ENCODE measurements around the gene PTPRN2. TPM values are rescaled to one million over a fixed set of nuclear protein-coding genes. Genes with fewer than 3 reads are reported as not detected.
A peak's percentile ranks its signal among the peaks of the same experiment; 100 is the strongest.

Gene PTPRN2
- total and polyA plus RNA-seq, 2 of the 13 experiments (the other 11 are each of a cell fraction or from before 2014, with no cell fraction given): 2.5 to 24.2 TPM

DNA sequence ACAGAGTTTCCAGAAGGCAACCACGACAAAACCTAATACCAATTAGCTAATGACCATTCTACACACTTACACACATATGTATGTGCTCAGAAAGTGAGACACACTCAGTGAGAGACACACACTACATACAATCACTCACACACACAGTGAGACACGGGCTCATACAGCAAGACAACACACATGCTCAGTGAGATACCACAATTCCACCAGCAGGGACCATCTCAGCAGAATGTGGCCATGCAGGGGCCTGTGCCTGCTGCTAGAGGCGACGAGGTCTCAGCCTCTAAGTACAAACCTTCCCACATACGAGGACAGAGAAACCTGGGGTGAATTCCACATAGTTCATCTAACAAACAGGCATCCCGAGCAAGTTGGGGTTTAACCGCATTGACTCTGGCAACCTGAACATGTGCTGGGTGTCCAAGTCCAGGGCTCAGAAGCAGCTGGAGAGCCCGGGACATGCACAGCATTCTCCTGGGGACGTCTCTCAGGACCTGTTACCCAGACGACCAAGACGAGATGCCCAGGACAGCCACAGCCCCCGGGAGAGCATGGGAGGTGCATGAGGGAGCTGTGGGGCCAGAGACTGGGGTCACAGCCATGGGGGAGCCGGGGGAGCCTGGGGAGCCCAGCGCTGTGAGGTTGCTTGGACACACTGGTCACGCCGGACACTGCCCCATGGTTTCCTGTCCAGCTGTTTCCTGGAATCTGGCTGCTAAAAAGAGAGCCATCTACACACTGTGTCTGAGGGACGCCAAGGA lies 523.6 kb downstream of the PTPRN2 start:
- Histone ChIP-seq H3K4me1 (ENCODE audit: insufficient read depth, low read length) (no peaks in the 10 kb centered on the region), H2AFZ (ENCODE audit: low read length) (no peak overlapping the region), H3K27ac (ENCODE audit: extremely low read length, insufficient read depth, low read length) (no peak overlapping the region), H3K9me3 (ENCODE audit: low read length) (no peaks in the 10 kb centered on the region), H3K36me3 (replicated peaks in 1 of 2; ENCODE audit: control insufficient read depth in 1 of 2, insufficient read depth in 2 of 2, low read length in 2 of 2) (no peaks in the 10 kb centered on the region), H3K79me2 (ENCODE audit: insufficient read depth, low read length) (no peaks in the 10 kb centered on the region), H4K20me1 (ENCODE audit: insufficient read depth, low read length) (no peaks in the 10 kb centered on the region; the same call in 1 of the 2 replicates), H3K27me3 (ENCODE audit: control insufficient read depth in 1 of 2, insufficient read depth in 2 of 2, low read length in 2 of 2) (no peaks in the 10 kb centered on the region), H3K9ac (ENCODE audit: insufficient read depth, low read depth, low read length) (no peak overlapping the region), H3K4me2 (ENCODE audit: low read depth, low read length) (no peak overlapping the region), H3K4me3 (replicated peaks in 1 of 3; ENCODE audit: insufficient read depth in 1 of 3, low read depth in 2 of 3, low read length in 3 of 3) (no peak overlapping the region)
- POLR2A ChIA-PET: no interaction called here
- 67% methylated on average over 7 of the region's 17 CpGs for whole genome bisulfite sequencing (ENCODE audit: low lambda C conversion rate)
- TF ChIP-seq, protein P1, sequence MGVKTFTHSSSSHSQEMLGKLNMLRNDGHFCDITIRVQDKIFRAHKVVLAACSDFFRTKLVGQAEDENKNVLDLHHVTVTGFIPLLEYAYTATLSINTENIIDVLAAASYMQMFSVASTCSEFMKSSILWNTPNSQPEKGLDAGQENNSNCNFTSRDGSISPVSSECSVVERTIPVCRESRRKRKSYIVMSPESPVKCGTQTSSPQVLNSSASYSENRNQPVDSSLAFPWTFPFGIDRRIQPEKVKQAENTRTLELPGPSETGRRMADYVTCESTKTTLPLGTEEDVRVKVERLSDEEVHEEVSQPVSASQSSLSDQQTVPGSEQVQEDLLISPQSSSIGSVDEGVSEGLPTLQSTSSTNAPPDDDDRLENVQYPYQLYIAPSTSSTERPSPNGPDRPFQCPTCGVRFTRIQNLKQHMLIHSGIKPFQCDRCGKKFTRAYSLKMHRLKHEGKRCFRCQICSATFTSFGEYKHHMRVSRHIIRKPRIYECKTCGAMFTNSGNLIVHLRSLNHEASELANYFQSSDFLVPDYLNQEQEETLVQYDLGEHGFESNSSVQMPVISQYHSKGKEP (CRISPR knock-in tag; IDR thresholded peaks at IDR 0.05): no peak
- in situ Hi-C loops (cut with HindIII; ENCODE audit: extremely low pct_ligation_motif_present, low pct_unique_long_range_greater_than_20kb): loop anchor here (25.0 kb wide), 1 partner anchor 298 kb away; no protein-coding TSS in a partner anchor
- peak; percentile 60 for ATAC-seq
- CTCF ChIA-PET (ENCODE audit: low intra/inter-chr PET ratio, low total read pairs): no interaction called here
- intact Hi-C loops (cut with micrococcal nuclease; ENCODE audit: unreplicated experiment): no loop called here
- no peak for FAIRE-seq
- no peak for DNase-seq (ENCODE audit: low spot score)
- no TSS peak for BruUV-seq (replicated peaks)

DNA sequence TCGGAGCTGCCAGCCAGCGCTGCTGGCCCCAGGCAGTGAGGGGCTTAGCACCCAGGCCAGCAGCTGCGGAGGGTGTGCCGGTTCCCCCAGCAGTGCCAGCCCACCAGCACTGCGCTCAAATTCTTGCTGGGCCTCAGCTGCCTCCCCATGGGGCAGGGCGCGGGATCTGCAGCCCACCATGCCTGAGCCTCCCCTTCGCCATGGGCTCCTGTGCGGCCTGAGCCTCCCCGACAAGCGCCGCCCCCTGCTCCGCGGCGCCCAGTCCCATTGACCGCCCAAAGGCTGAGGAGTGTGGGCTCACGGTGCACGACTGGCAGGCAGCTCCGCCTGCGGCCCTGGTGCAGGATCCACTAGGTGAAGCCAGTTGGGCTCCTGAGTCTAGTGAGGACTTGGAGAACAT lies 525.0 kb downstream of the PTPRN2 start:
- Histone ChIP-seq H3K27me3 (ENCODE audit: control insufficient read depth in 1 of 2, insufficient read depth in 2 of 2, low read length in 2 of 2) (no peaks in the 10 kb centered on the region), H3K27ac (ENCODE audit: extremely low read length, insufficient read depth, low read length) (no peak overlapping the region), H3K4me2 (ENCODE audit: low read depth, low read length) (no peak overlapping the region), H3K9me3 (ENCODE audit: low read length) (no peaks in the 10 kb centered on the region), H3K9ac (ENCODE audit: insufficient read depth, low read depth, low read length) (no peak overlapping the region), H4K20me1 (ENCODE audit: insufficient read depth, low read length) (no peaks in the 10 kb centered on the region; the same call in 1 of the 2 replicates), H2AFZ (ENCODE audit: low read length) (no peak overlapping the region), H3K79me2 (ENCODE audit: insufficient read depth, low read length) (no peaks in the 10 kb centered on the region), H3K36me3 (replicated peaks in 1 of 2; ENCODE audit: control insufficient read depth in 1 of 2, insufficient read depth in 2 of 2, low read length in 2 of 2) (no peaks in the 10 kb centered on the region), H3K4me1 (ENCODE audit: insufficient read depth, low read length) (no peaks in the 10 kb centered on the region), H3K4me3 (replicated peaks in 1 of 3; ENCODE audit: insufficient read depth in 1 of 3, low read depth in 2 of 3, low read length in 3 of 3) (no peak overlapping the region)
- FAIRE-seq: no peak
- ATAC-seq: no peak
- ChIA-PET POLR2A (no interaction called here), CTCF (ENCODE audit: low intra/inter-chr PET ratio, low total read pairs) (no interaction called here)
- in situ Hi-C loops (cut with HindIII; ENCODE audit: extremely low pct_ligation_motif_present, low pct_unique_long_range_greater_than_20kb): loop anchor here (25.0 kb wide), 1 partner anchor 300 kb away; no protein-coding TSS in a partner anchor
- BruUV-seq (replicated peaks): no TSS peak
- no peak for DNase-seq (ENCODE audit: low spot score)
- WGBS (ENCODE audit: low lambda C conversion rate): 94% methylated on average over 12 of the region's 20 CpGs
- intact Hi-C loops (cut with micrococcal nuclease; ENCODE audit: unreplicated experiment): no loop called here
- TF ChIP-seq, protein P2, sequence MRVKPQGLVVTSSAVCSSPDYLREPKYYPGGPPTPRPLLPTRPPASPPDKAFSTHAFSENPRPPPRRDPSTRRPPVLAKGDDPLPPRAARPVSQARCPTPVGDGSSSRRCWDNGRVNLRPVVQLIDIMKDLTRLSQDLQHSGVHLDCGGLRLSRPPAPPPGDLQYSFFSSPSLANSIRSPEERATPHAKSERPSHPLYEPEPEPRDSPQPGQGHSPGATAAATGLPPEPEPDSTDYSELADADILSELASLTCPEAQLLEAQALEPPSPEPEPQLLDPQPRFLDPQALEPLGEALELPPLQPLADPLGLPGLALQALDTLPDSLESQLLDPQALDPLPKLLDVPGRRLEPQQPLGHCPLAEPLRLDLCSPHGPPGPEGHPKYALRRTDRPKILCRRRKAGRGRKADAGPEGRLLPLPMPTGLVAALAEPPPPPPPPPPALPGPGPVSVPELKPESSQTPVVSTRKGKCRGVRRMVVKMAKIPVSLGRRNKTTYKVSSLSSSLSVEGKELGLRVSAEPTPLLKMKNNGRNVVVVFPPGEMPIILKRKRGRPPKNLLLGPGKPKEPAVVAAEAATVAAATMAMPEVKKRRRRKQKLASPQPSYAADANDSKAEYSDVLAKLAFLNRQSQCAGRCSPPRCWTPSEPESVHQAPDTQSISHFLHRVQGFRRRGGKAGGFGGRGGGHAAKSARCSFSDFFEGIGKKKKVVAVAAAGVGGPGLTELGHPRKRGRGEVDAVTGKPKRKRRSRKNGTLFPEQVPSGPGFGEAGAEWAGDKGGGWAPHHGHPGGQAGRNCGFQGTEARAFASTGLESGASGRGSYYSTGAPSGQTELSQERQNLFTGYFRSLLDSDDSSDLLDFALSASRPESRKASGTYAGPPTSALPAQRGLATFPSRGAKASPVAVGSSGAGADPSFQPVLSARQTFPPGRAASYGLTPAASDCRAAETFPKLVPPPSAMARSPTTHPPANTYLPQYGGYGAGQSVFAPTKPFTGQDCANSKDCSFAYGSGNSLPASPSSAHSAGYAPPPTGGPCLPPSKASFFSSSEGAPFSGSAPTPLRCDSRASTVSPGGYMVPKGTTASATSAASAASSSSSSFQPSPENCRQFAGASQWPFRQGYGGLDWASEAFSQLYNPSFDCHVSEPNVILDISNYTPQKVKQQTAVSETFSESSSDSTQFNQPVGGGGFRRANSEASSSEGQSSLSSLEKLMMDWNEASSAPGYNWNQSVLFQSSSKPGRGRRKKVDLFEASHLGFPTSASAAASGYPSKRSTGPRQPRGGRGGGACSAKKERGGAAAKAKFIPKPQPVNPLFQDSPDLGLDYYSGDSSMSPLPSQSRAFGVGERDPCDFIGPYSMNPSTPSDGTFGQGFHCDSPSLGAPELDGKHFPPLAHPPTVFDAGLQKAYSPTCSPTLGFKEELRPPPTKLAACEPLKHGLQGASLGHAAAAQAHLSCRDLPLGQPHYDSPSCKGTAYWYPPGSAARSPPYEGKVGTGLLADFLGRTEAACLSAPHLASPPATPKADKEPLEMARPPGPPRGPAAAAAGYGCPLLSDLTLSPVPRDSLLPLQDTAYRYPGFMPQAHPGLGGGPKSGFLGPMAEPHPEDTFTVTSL (CRISPR knock-in tag; IDR thresholded peaks at IDR 0.05; ENCODE audit: borderline replicate concordance): no peak
- TF ChIP-seq ZNF816 (CRISPR knock-in tag; IDR thresholded peaks at IDR 0.05; ENCODE audit: borderline replicate concordance) (no peak), EED (CRISPR knock-in tag; IDR thresholded peaks at IDR 0.05) (no peak), ZNF160 (CRISPR knock-in tag; IDR thresholded peaks at IDR 0.05) (no peak), MTA3 (CRISPR knock-in tag; IDR thresholded peaks at IDR 0.05) (no peak), NFIC (IDR thresholded peaks at IDR 0.05; ENCODE audit: low read length) (no peak), FOSL2 (CRISPR knock-in tag; IDR thresholded peaks at IDR 0.05) (no peak), BRD4 (CRISPR knock-in tag; IDR thresholded peaks at IDR 0.05) (no peak), KAT8 (CRISPR knock-in tag; IDR thresholded peaks at IDR 0.05) (no peak), ATF1 (CRISPR knock-in tag; IDR thresholded peaks at IDR 0.05) (no peak), ZNF775 (CRISPR knock-in tag; IDR thresholded peaks at IDR 0.05; ENCODE audit: borderline replicate concordance) (no peak)
